A549 (cell line): ENCODE data around the gene PPP1R37.

Source experiments
- CTCF ChIP-seq: fragments of >200 bp; sonication (Bioruptor Twin); formaldehyde crosslinking; IDR thresholded peaks from 3 replicates; pipeline ENCODE4 v1.5.1; 2016
- EHMT2 ChIP-seq: fragments of 200-600 bp; sonication (generic); IDR thresholded peaks from 2 replicates; pipeline ENCODE4 v1.6.1; 2016; ENCODE audit warnings: antibody characterized with exemption, low read depth, mild to moderate bottlenecking, moderate library complexity
- ELK1 ChIP-seq: fragments of 150-350 bp; IDR thresholded peaks from 2 replicates; pipeline ENCODE4 v1.6.1; 2014; ENCODE audit warnings: low read depth, mild to moderate bottlenecking, low read length
- HMGXB4 ChIP-seq: fragments of 250-450 bp; sonication (Bioruptor Pico); IDR thresholded peaks from 2 replicates; pipeline ENCODE4 v1.5.0; 2021; ENCODE audit warnings: mild to moderate bottlenecking, moderate library complexity, borderline replicate concordance
- HOXA7 ChIP-seq: fragments of 250-450 bp; sonication (Bioruptor Pico); IDR thresholded peaks from 2 replicates; pipeline ENCODE4 v1.5.0; 2020; ENCODE audit warnings: mild to moderate bottlenecking, moderate library complexity
- JUN ChIP-seq, 2 experiments: fragments of >200 bp; sonication (Bioruptor Twin); formaldehyde crosslinking; IDR thresholded peaks; 2 replicates in 1 of 2; 3 replicates in 1 of 2; pipeline ENCODE4 v1.6.1; 2016 to 2017
- MAFK ChIP-seq: fragments of 450-650 bp; IDR thresholded peaks from 2 replicates; pipeline ENCODE4 v1.6.1; 2014; ENCODE audit not compliant: partially characterized antibody
- MAX ChIP-seq: IDR thresholded peaks from 2 replicates; pipeline ENCODE4 v1.6.1; 2012
- PHF8 ChIP-seq: fragments of 200-600 bp; sonication (generic); IDR thresholded peaks from 2 replicates; pipeline ENCODE4 v1.6.1; 2016; ENCODE audit warnings: low read depth, mild to moderate bottlenecking, antibody characterized with exemption, moderate library complexity, borderline replicate concordance
- POLR2A ChIP-seq: IDR thresholded peaks from 2 replicates; pipeline ENCODE4 v1.6.1; 2012; ENCODE audit warnings: mild to moderate bottlenecking, low read length
- RAD21 ChIP-seq, 2 experiments: fragments of >200 bp in 1 of 2; sonication (Bioruptor Twin) in 1 of 2; formaldehyde crosslinking in 1 of 2; IDR thresholded peaks in 1 of 2; conservative IDR thresholded peaks in 1 of 2; 2 replicates in 1 of 2; 3 replicates in 1 of 2; pipeline ENCODE4 v1.6.1; 2012 to 2018; ENCODE audit warnings: inconsistent platforms in 1 of 2
- REST ChIP-seq: fragments of 200-600 bp; sonication (generic); IDR thresholded peaks from 2 replicates; pipeline ENCODE4 v1.6.1; 2016; ENCODE audit warnings: antibody characterized with exemption, mild to moderate bottlenecking, moderate library complexity
- SMC3 ChIP-seq: fragments of >200 bp; sonication (Bioruptor Twin); formaldehyde crosslinking; IDR thresholded peaks from 3 replicates; pipeline ENCODE4 v1.6.1; 2018; ENCODE audit warnings: inconsistent platforms
- ZFP36 ChIP-seq: fragments of 450-650 bp; IDR thresholded peaks from 2 replicates; pipeline ENCODE4 v1.6.1; 2014; ENCODE audit warnings: borderline replicate concordance; ENCODE audit not compliant: partially characterized antibody

- TF ChIP-seq HMGXB4 (CRISPR knock-in tag) (no peak), ELK1 (no peak), CTCF (no peak), MAFK (no peak), HOXA7 (CRISPR knock-in tag) (peak; percentile 80; the same call in 1 of the 2 replicates), EHMT2 (no peak), ZFP36 (peak; percentile 21), REST (no peak), MAX (peak; percentile 95), SMC3 (0 out of 3 replicates have a peak, but pooled peaks have one; percentile 8), JUN (IDR thresholded peaks at IDR 0.05) (peak; percentile 66 to 93), RAD21 (conservative IDR thresholded peaks at IDR 0.05 in 1 of 2, IDR thresholded peaks at IDR 0.05 in 1 of 2) (0 out of 5 replicates have a peak, but pooled peaks of 1 of the 2 experiments have one; percentile 1), POLR2A (no peak; the same call in 1 of the 2 replicates), PHF8 (no peak)
Measured at GRCh38 chr19:45091031-45091923, 1.7 kb upstream of the PPP1R37 start.
